Erythroblast (primary cell): ENCODE data around the gene BTBD6.

Source experiments
- GATA1 ChIP-seq: IDR thresholded peaks from 2 replicates; pipeline ENCODE4 v1.6.1; 2011; ENCODE audit warnings: low read depth, mild to moderate bottlenecking, control low read depth, low read length, moderate library complexity
- POLR2A ChIP-seq: IDR thresholded peaks from 2 replicates; pipeline ENCODE4 v1.6.1; 2011; ENCODE audit warnings: mild to moderate bottlenecking, low read length

GRCh38 chr14:105224845-105225570 is 23.3 kb upstream of the BTBD6 start:
- TF ChIP-seq POLR2A, result no peak
- no peak for TF ChIP-seq GATA1
